ENCODE results near the gene BAIAP2. TPM values are rescaled to one million over a fixed set of nuclear protein-coding genes. Genes with fewer than 3 reads are reported as not detected.

The BAIAP2 gene
- total and polyA plus RNA-seq, 2 of the 13 experiments (the other 11 are each of a cell fraction or from before 2014, with no cell fraction given) = 22.5 to 24.0 TPM

GRCh38 chr17:81003711-81004475, 31.1 kb upstream of the BAIAP2 start (continued):
- TF ChIP-seq ZNF18 (CRISPR knock-in tag; IDR thresholded peaks at IDR 0.05; ENCODE audit: insufficient replicate concordance) = no peak
- 0 out of 2 replicates have a peak, but pooled peaks have one; percentile 28 for TF ChIP-seq POLR2G (IDR thresholded peaks at IDR 0.05; ENCODE audit: low read depth, low read length)
- TF ChIP-seq BCLAF1 (IDR thresholded peaks at IDR 0.05) = no peak
- TF ChIP-seq ZBTB43 (CRISPR knock-in tag; conservative IDR thresholded peaks at IDR 0.05) = no peak
- TF ChIP-seq GABPB1 (CRISPR knock-in tag; IDR thresholded peaks at IDR 0.05) = no peak; the same call in 1 of the 2 replicates
- TF ChIP-seq SMYD3 (CRISPR knock-in tag; IDR thresholded peaks at IDR 0.05) = no peak
- TF ChIP-seq MZF1 (CRISPR knock-in tag; IDR thresholded peaks at IDR 0.05; ENCODE audit: borderline replicate concordance) = no peak
- no peak for TF ChIP-seq MLLT10 (CRISPR knock-in tag; IDR thresholded peaks at IDR 0.05)
- TF ChIP-seq ZNF407 (CRISPR knock-in tag; IDR thresholded peaks at IDR 0.05; ENCODE audit: not compliant biosample characterization) = no peak
